Astrocyte (in vitro differentiated cells and primary cell): Measurements from ENCODE around the gene SPNS1. TPM values are rescaled to one million over a fixed set of nuclear protein-coding genes. Genes with fewer than 3 reads are reported as not detected.
"Not testable (repeated sequence)": the region's sequence is repeated elsewhere in the genome, so short reads cannot be mapped to it uniquely, and the experiment has no call there.

Source experiments
- DNase-seq: peaks from one replicate; pipeline ENCODE4 v3.0.0-alpha.2; 2010; ENCODE audit warnings: low read depth
- FAIRE-seq: peaks from 2 replicates; lab custom pipeline; 2011; peaks lifted over from hg19 to GRCh38; lab: Jason Lieb, UNC
- H2AFZ ChIP-seq: 2 replicates; pipeline ENCODE4 v1.6.0; 2012; ENCODE audit warnings: low read depth, low read length, inconsistent platforms
- H3K27ac ChIP-seq: 2 replicates; pipeline ENCODE4 v1.5.1; 2011; ENCODE audit warnings: low read depth, low read length, inconsistent platforms
- H3K27me3 ChIP-seq: 2 replicates; pipeline ENCODE4 v1.6.0; 2011; ENCODE audit warnings: low read length, inconsistent platforms; ENCODE audit not compliant: insufficient read depth
- H3K36me3 ChIP-seq: 2 replicates; pipeline ENCODE4 v1.5.1; 2011; ENCODE audit warnings: low read length, inconsistent platforms; ENCODE audit not compliant: insufficient read depth
- H3K4me1 ChIP-seq: 2 replicates; pipeline ENCODE4 v1.5.1; 2011; ENCODE audit warnings: low read length, inconsistent platforms; ENCODE audit not compliant: insufficient read depth
- H3K4me2 ChIP-seq: 2 replicates; pipeline ENCODE4 v1.6.0; 2012; ENCODE audit warnings: low read length, inconsistent platforms
- H3K4me3 ChIP-seq: 2 replicates; pipeline ENCODE4 v1.5.1; 2011; ENCODE audit warnings: low read depth, mild to moderate bottlenecking, low read length, inconsistent platforms; ENCODE audit not compliant: insufficient read depth
- H3K79me2 ChIP-seq: 2 replicates; pipeline ENCODE4 v1.6.0; 2012; ENCODE audit warnings: mild to moderate bottlenecking, low read length, inconsistent platforms; ENCODE audit not compliant: insufficient read depth
- H3K9ac ChIP-seq: 2 replicates; pipeline ENCODE4 v1.6.0; 2012; ENCODE audit warnings: mild to moderate bottlenecking, low read length, inconsistent platforms
- H3K9me3 ChIP-seq: 2 replicates; pipeline ENCODE4 v1.5.1; 2012; ENCODE audit warnings: low read depth, mild to moderate bottlenecking, low read length, inconsistent platforms; ENCODE audit not compliant: insufficient read depth
- H4K20me1 ChIP-seq: 2 replicates; pipeline ENCODE4 v1.6.0; 2012; ENCODE audit warnings: low read length, inconsistent platforms; ENCODE audit not compliant: insufficient read depth
- H3K27ac Mint-ChIP-seq: one replicate; pipeline ENCODE4 v1.8.0; 2021; ENCODE audit warnings: mild to moderate bottlenecking, mixed read lengths; ENCODE audit not compliant: unreplicated experiment
- H3K27me3 Mint-ChIP-seq: one replicate; pipeline ENCODE4 v1.8.0; 2021; ENCODE audit warnings: low read depth, mixed read lengths; ENCODE audit not compliant: unreplicated experiment
- H3K36me3 Mint-ChIP-seq: one replicate; pipeline ENCODE4 v1.8.0; 2021; ENCODE audit warnings: low read depth, mixed read lengths; ENCODE audit not compliant: unreplicated experiment
- H3K4me1 Mint-ChIP-seq: one replicate; pipeline ENCODE4 v1.8.0; 2021; ENCODE audit warnings: low read depth, mixed read lengths; ENCODE audit not compliant: unreplicated experiment
- H3K4me3 Mint-ChIP-seq: one replicate; pipeline ENCODE4 v1.8.0; 2021; ENCODE audit warnings: mild to moderate bottlenecking, moderate library complexity, mixed read lengths; ENCODE audit not compliant: unreplicated experiment
- H3K9me3 Mint-ChIP-seq: one replicate; pipeline ENCODE4 v1.8.0; 2021; ENCODE audit warnings: mild to moderate bottlenecking, mixed read lengths; ENCODE audit not compliant: unreplicated experiment
- EZH2 ChIP-seq: IDR thresholded peaks from 2 replicates; pipeline ENCODE4 v1.6.1; 2012; ENCODE audit warnings: mild to moderate bottlenecking, low read length, inconsistent platforms; ENCODE audit not compliant: insufficient read depth
- total RNA-seq: library from RNA; stranded (reverse); gene quantifications from 2 replicates; pipeline ENCODE4 v1.2.1, GENCODE V29; 2021
- TF ChIP-seq, protein P1 (sequence below): IDR thresholded peaks from 2 replicates; pipeline ENCODE4 v1.5.1; 2011; ENCODE audit warnings: low read depth, mild to moderate bottlenecking, inconsistent platforms, low read length, moderate library complexity; ENCODE audit not compliant: insufficient read depth

Gene SPNS1
- total RNA-seq, 1 donor from 2014 or later: 57.8 TPM

DNA sequence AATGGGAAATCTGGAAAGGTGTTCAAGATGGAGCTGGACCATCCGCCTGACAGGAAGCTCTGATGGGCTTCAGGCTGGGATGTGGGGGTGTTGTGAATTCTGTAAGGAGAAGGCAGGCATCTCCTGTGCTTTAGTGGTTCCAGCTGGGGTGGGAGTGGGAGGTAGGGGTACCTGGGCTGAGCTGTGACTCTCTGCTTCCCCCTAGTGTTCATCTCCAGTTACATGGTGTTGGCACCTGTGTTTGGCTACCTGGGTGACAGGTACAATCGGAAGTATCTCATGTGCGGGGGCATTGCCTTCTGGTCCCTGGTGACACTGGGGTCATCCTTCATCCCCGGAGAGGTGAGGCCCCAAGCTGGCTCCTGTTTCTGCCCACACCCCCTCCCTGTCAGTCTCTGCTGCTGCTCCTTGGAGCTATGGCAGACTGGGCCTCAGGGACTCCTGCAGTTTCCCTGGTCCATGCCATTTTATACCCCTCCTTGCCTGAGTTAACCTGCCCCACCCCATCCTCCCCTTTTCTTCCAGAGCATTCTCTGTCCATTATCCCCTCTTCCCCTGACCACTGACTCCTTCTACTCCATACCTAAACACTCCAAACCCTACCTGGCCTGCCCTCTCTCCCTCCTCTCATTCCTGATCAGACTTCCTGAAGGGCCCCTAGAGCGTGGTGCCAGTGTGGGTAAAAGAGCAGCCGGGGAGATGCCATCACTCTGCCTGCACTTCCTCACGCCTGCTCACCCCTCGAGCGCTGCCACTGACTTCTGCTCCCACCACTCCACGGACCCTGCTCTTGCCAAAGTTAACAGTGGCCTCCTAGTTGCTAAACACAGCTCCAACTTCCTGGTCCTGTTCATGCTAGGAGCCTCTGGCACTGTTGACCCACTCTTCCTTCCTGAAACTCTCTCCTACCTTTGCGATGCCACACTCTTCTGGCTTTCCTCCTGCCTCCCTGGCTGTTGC is 3.4 kb downstream of the SPNS1 start:
- peaks cover 5% of the 10 kb centered on the region for H3K36me3 ChIP-seq
- Mint-ChIP-seq H3K4me3 (no peak overlapping the region), H3K9me3 (no peaks in the 10 kb centered on the region), H3K36me3 (peaks cover 13% of the 10 kb centered on the region), H3K4me1 (peaks cover 6% of the 10 kb centered on the region), H3K27me3 (no peaks in the 10 kb centered on the region), H3K27ac (no peak overlapping the region)
- no peak overlapping the region for H3K4me2 ChIP-seq
- peaks cover 3% of the 10 kb centered on the region for H3K9me3 ChIP-seq
- DNase-seq (no peak), FAIRE-seq (no peak)
- no peaks in the 10 kb centered on the region for H3K27me3 ChIP-seq
- H3K27ac ChIP-seq: no peak overlapping the region
- TF ChIP-seq EZH2: no peak
- TF ChIP-seq, protein P1, sequence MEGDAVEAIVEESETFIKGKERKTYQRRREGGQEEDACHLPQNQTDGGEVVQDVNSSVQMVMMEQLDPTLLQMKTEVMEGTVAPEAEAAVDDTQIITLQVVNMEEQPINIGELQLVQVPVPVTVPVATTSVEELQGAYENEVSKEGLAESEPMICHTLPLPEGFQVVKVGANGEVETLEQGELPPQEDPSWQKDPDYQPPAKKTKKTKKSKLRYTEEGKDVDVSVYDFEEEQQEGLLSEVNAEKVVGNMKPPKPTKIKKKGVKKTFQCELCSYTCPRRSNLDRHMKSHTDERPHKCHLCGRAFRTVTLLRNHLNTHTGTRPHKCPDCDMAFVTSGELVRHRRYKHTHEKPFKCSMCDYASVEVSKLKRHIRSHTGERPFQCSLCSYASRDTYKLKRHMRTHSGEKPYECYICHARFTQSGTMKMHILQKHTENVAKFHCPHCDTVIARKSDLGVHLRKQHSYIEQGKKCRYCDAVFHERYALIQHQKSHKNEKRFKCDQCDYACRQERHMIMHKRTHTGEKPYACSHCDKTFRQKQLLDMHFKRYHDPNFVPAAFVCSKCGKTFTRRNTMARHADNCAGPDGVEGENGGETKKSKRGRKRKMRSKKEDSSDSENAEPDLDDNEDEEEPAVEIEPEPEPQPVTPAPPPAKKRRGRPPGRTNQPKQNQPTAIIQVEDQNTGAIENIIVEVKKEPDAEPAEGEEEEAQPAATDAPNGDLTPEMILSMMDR: peak; percentile 12
- peaks cover 14% of the 10 kb centered on the region for H3K4me1 ChIP-seq
- H3K9ac ChIP-seq: no peak overlapping the region
- peaks cover 32% of the 10 kb centered on the region for H3K79me2 ChIP-seq
- no peak overlapping the region for H2AFZ ChIP-seq
- H3K4me3 ChIP-seq: no peak overlapping the region
- H4K20me1 ChIP-seq: peaks cover 15% of the 10 kb centered on the region

DNA sequence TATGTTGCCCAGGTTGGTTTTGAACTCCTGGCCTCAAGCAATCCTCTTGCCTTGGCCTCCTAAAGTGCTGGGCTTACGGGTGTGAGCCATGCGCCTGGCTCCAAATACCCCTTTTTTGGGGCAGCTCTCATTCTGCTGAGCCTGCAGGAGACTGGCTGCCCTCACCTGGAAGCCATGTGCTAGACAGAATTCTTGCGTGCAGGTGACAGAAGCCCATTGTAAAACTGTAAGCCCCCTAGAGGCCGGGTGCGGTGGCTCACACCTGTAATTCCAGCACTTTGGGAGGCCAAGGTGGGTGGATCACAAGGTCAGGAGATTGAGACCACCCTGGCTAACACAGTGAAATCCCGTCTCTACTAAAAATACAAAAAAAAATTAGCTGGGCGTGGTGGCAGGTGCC is 5.8 kb downstream of the SPNS1 start:
- H3K27ac ChIP-seq, DNase-seq, H3K4me2 ChIP-seq, H3K27me3 Mint-ChIP-seq, H2AFZ ChIP-seq, H3K9me3 ChIP-seq, H3K27me3 ChIP-seq, H3K27ac Mint-ChIP-seq, H3K4me1 Mint-ChIP-seq, H3K36me3 ChIP-seq, H3K4me3 ChIP-seq, H3K4me3 Mint-ChIP-seq, H3K9me3 Mint-ChIP-seq, H3K4me1 ChIP-seq, FAIRE-seq, H3K9ac ChIP-seq: not testable (repeated sequence)
- Histone ChIP-seq H3K79me2 (peaks cover 25% of the 10 kb centered on the region), H4K20me1 (peaks cover 15% of the 10 kb centered on the region)
- H3K36me3 Mint-ChIP-seq: peaks cover 20% of the 10 kb centered on the region

DNA sequence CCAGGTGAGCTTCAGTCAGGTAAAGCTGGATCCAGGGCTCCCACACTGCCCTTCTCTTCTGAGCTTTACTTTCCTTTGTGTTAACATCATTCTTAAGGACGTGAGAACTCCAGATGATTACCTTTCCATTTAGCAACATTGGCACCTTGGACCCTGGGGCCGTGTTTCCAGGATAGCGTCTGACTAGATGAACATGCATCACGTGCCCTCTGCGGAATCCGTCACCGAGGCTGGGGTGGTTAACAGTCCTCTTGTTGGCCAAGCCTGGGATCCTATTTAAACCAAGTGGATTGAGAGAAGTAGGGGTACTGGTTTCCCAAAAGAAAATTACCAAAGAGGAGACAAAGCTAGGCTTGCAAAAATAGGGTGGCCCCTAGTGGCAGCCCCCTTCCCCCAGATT is 6.4 kb downstream of the SPNS1 start:
- Histone ChIP-seq H3K9ac (no peak overlapping the region), H3K9me3 (peaks cover 3% of the 10 kb centered on the region), H3K27me3 (no peaks in the 10 kb centered on the region), H3K4me2 (no peak overlapping the region), H4K20me1 (peaks cover 15% of the 10 kb centered on the region), H3K79me2 (peaks cover 19% of the 10 kb centered on the region), H3K36me3 (peaks cover 5% of the 10 kb centered on the region), H2AFZ (no peak overlapping the region), H3K4me1 (no peaks in the 10 kb centered on the region), H3K27ac (no peak overlapping the region), H3K4me3 (no peak overlapping the region)
- Mint-ChIP-seq H3K4me3 (no peak overlapping the region), H3K9me3 (no peaks in the 10 kb centered on the region), H3K27me3 (no peaks in the 10 kb centered on the region), H3K4me1 (peaks cover 2% of the 10 kb centered on the region), H3K36me3 (peaks cover 21% of the 10 kb centered on the region), H3K27ac (no peak overlapping the region)
- no peak for TF ChIP-seq EZH2
- TF ChIP-seq, protein P1: no peak
- no peak for DNase-seq
- no peak for FAIRE-seq
